ENCODE data around the gene TEX35.

Gene TEX35

DNA sequence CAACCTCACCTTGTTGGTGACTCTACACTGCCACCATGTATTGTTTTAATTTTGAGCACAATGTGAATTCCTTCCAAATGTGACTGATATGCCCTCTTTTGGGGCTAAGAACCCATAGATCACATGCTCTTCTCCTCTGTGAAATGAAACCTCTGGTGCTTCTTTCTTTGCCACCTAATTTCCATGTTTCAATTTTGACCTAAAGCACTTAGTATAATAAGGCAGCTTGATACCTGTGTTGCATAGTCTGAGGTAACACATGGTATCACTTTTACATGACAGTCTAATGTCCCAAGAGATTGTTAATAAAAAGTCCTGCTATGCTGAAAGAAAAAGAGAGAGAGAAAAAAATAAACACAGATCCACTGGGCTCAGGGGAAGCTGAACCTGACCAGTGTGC is 40.4 kb upstream of the TEX35 start:
- in situ Hi-C loops (cut with MboI; ENCODE audit: low sequenced_read_pairs, unreplicated experiment): no loop called here
- TF ChIP-seq, protein P1, sequence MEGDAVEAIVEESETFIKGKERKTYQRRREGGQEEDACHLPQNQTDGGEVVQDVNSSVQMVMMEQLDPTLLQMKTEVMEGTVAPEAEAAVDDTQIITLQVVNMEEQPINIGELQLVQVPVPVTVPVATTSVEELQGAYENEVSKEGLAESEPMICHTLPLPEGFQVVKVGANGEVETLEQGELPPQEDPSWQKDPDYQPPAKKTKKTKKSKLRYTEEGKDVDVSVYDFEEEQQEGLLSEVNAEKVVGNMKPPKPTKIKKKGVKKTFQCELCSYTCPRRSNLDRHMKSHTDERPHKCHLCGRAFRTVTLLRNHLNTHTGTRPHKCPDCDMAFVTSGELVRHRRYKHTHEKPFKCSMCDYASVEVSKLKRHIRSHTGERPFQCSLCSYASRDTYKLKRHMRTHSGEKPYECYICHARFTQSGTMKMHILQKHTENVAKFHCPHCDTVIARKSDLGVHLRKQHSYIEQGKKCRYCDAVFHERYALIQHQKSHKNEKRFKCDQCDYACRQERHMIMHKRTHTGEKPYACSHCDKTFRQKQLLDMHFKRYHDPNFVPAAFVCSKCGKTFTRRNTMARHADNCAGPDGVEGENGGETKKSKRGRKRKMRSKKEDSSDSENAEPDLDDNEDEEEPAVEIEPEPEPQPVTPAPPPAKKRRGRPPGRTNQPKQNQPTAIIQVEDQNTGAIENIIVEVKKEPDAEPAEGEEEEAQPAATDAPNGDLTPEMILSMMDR (IDR thresholded peaks at IDR 0.05; ENCODE audit: borderline replicate concordance, control extremely low read depth, extremely low read depth, insufficient read depth, missing control alignments): no peak

GRCh38 chr1:178477373-178477772 is 35.5 kb upstream of the TEX35 start:
- DNase-seq (ENCODE audit: low spot score): no peak
- TF ChIP-seq, protein P1 (IDR thresholded peaks at IDR 0.05; ENCODE audit: borderline replicate concordance, control extremely low read depth, extremely low read depth, insufficient read depth, missing control alignments): no peak
- in situ Hi-C loops (cut with MboI; ENCODE audit: low sequenced_read_pairs, unreplicated experiment): no loop called here

More for the DNA sequence above, 40.4 kb upstream of the TEX35 start:
- DNase-seq (ENCODE audit: low spot score): no peak

DNA sequence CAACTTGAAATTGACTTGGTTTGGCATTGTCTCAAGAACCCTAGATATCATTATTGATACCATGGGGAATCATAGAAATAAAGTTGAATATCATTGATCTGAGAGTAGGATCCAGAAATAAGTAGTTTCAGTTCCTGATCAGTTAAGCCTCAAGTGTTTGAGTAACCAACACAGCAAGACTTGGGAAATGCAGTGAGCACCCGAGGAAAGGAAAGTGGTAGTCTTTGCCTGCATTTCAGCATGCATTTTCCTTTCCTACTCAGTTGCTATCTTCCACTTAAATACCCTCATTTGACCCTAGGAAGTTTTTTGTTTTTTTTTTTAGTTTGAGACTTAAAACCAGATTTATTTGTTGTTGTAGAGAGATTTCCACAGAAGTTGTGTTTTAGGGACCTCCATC is 35.1 kb upstream of the TEX35 start:
- no peak for DNase-seq (ENCODE audit: low spot score)
- TF ChIP-seq, protein P1 (IDR thresholded peaks at IDR 0.05; ENCODE audit: borderline replicate concordance, control extremely low read depth, extremely low read depth, insufficient read depth, missing control alignments): no peak
- in situ Hi-C loops (cut with MboI; ENCODE audit: low sequenced_read_pairs, unreplicated experiment): no loop called here

DNA sequence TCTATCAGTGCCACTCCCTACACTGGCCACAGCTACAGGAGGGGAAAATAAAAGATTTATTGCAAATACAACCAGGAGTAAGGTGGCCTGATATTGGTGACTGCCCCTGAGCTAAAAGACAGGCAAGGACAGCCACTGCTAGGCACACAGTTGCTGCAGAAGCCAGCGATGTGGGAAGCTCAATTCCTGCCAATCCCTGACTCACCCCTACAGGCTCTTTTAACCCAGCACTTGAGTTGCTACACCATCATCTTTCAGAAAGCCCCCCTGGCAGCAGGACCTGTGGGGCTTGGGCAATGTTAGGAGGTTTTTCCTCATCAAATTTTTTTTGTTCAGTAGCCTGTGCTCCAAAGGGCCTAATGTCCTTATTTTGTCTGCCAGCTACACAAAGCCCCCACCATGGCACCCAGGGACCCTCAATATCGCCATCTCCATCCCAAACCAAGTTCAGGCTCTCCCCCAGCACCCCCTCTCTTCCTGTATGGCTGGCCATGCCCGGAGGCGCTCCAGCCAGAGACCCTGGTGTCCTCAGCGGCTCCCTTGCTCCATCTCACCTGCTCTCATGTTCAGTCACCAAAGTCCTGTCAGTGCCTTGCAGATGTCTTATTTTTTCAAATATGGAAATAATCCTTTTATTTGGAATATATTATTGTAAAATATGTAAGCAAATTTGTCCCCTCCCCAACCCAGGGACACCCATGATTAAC is 29.5 kb upstream of the TEX35 start:
- in situ Hi-C loops (cut with MboI; ENCODE audit: low sequenced_read_pairs, unreplicated experiment): no loop called here
- TF ChIP-seq, protein P1 (IDR thresholded peaks at IDR 0.05; ENCODE audit: borderline replicate concordance, control extremely low read depth, extremely low read depth, insufficient read depth, missing control alignments): no peak
- DNase-seq (ENCODE audit: low spot score): no peak

GRCh38 chr1:178484698-178485225 is 28.1 kb upstream of the TEX35 start:
- peak; percentile 6 for DNase-seq (ENCODE audit: low spot score)
- TF ChIP-seq, protein P1 (IDR thresholded peaks at IDR 0.05; ENCODE audit: borderline replicate concordance, control extremely low read depth, extremely low read depth, insufficient read depth, missing control alignments): no peak
- in situ Hi-C loops (cut with MboI; ENCODE audit: low sequenced_read_pairs, unreplicated experiment): no loop called here

GRCh38 chr1:178485541-178485981 is 27.3 kb upstream of the TEX35 start:
- DNase-seq (ENCODE audit: low spot score): peak; percentile 6
- TF ChIP-seq, protein P1 (IDR thresholded peaks at IDR 0.05; ENCODE audit: borderline replicate concordance, control extremely low read depth, extremely low read depth, insufficient read depth, missing control alignments): no peak
- in situ Hi-C loops (cut with MboI; ENCODE audit: low sequenced_read_pairs, unreplicated experiment): no loop called here

Data from GM13976 (cell line).